Mucosa of stomach (tissue), 1 donor: ENCODE results near the gene ITK.

ENCODE experiments used
- H3K27me3 ChIP-seq: one replicate; pipeline ENCODE4 v1.7.0; 2013; ENCODE audit warnings: mild to moderate bottlenecking, low read length; ENCODE audit not compliant: control insufficient read depth, insufficient read depth
- H3K36me3 ChIP-seq: one replicate; pipeline ENCODE4 v1.7.0; 2013; ENCODE audit warnings: low read length; ENCODE audit not compliant: control insufficient read depth, insufficient read depth
- H3K4me1 ChIP-seq: one replicate; pipeline ENCODE4 v1.7.0; 2013; ENCODE audit warnings: mild to moderate bottlenecking, low read length; ENCODE audit not compliant: control insufficient read depth, insufficient read depth
- H3K4me3 ChIP-seq: one replicate; pipeline ENCODE4 v1.7.0; 2013; ENCODE audit warnings: low read length
- H3K9ac ChIP-seq: one replicate; pipeline ENCODE4 v1.7.0; 2013; ENCODE audit warnings: mild to moderate bottlenecking, low read length, moderate library complexity
- H3K9me3 ChIP-seq: one replicate; pipeline ENCODE4 v1.7.0; 2013; ENCODE audit warnings: mild to moderate bottlenecking, low read length, moderate library complexity; ENCODE audit not compliant: control insufficient read depth
- donor health status: Pancreatic carcinoma.

ITK gene

GRCh38 chr5:157266286-157267007 is 85.8 kb downstream of the ITK start:
- no peaks in the 10 kb centered on the region for H3K9me3 ChIP-seq
- H3K36me3 ChIP-seq = no peaks in the 10 kb centered on the region
- no peak overlapping the region for H3K4me3 ChIP-seq
- peak overlapping the region; percentile 51 for H3K9ac ChIP-seq
- peaks cover 10% of the 10 kb centered on the region for H3K4me1 ChIP-seq
- peaks cover 13% of the 10 kb centered on the region for H3K27me3 ChIP-seq

- Histone ChIP-seq H3K4me3 (no peak overlapping the region), H3K9ac (peak overlapping the region; percentile 51), H3K27me3 (peaks cover 13% of the 10 kb centered on the region), H3K36me3 (no peaks in the 10 kb centered on the region), H3K9me3 (no peaks in the 10 kb centered on the region), H3K4me1 (peaks cover 10% of the 10 kb centered on the region)
Measured at GRCh38 chr5:157267025-157267424, 86.4 kb downstream of the ITK start.

GRCh38 chr5:157267761-157268480 is 87.3 kb downstream of the ITK start:
- H3K9ac ChIP-seq = no peak overlapping the region
- H3K9me3 ChIP-seq = no peaks in the 10 kb centered on the region
- peaks cover 10% of the 10 kb centered on the region for H3K4me1 ChIP-seq
- H3K4me3 ChIP-seq = no peak overlapping the region
- H3K27me3 ChIP-seq = peaks cover 13% of the 10 kb centered on the region
- no peaks in the 10 kb centered on the region for H3K36me3 ChIP-seq

- no peak overlapping the region for H3K9ac ChIP-seq
- no peaks in the 10 kb centered on the region for H3K36me3 ChIP-seq
- H3K4me1 ChIP-seq = peaks cover 10% of the 10 kb centered on the region
- H3K27me3 ChIP-seq = peaks cover 13% of the 10 kb centered on the region
- H3K9me3 ChIP-seq = no peaks in the 10 kb centered on the region
- no peak overlapping the region for H3K4me3 ChIP-seq
Measured at GRCh38 chr5:157269165-157269671, 88.6 kb downstream of the ITK start.

DNA sequence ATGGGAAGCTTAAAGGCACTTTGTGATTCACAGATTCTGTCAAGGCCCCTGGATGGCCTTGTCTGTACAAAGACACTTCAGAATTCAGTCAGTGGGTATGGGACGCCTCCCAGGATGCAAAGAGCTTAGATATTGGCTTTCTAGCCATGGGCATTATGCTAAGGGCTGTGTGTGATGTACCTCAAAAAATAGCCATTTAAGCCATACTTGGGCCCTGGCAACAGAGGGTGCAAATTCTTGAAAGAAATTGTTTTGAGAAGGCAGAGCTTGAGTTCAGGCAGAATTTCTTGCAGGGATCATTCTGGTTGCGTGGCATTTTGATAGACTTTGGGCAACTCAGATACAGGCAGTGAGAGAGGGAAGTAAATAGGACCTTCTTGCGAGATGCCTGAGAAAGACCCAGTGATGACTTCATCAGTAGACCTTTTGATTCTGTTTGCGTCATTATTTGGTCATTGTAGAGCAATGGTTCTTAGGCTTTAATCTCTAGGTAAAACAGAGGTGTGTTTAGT is 89.2 kb downstream of the ITK start:
- Histone ChIP-seq H3K4me1 (peaks cover 10% of the 10 kb centered on the region), H3K4me3 (no peak overlapping the region), H3K9me3 (no peaks in the 10 kb centered on the region), H3K9ac (no peak overlapping the region), H3K36me3 (no peaks in the 10 kb centered on the region), H3K27me3 (peaks cover 13% of the 10 kb centered on the region)

DNA sequence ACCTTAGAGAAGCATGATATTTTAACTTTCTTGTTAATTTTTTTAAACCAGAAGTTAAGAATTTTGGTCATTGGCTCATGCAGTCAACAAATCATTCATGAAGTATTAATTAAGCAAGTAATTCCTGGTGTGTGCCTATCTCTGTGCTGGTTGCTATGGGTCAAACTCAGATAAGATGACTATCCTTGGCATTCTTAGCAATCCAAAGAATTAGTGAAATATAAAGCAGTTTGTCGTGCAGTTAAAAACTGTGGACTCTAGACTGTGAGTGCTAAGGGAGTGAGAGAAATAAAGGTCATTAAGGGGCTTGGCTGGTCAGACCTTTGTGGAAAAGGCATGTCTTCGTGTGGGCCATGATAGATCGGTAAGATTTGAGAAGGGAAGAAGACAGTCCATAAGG is 90.1 kb downstream of the ITK start:
- Histone ChIP-seq H3K9ac (no peak overlapping the region), H3K4me1 (peaks cover 5% of the 10 kb centered on the region), H3K36me3 (no peaks in the 10 kb centered on the region), H3K27me3 (peaks cover 13% of the 10 kb centered on the region), H3K9me3 (no peaks in the 10 kb centered on the region), H3K4me3 (no peak overlapping the region)

GRCh38 chr5:157271740-157272271 is 91.2 kb downstream of the ITK start:
- H3K4me1 ChIP-seq = peaks cover under 1% of the 10 kb centered on the region
- no peak overlapping the region for H3K9ac ChIP-seq
- H3K27me3 ChIP-seq = peaks cover 8% of the 10 kb centered on the region
- H3K9me3 ChIP-seq = no peaks in the 10 kb centered on the region
- no peak overlapping the region for H3K4me3 ChIP-seq
- no peaks in the 10 kb centered on the region for H3K36me3 ChIP-seq

GRCh38 chr5:157273131-157273556 is 92.5 kb downstream of the ITK start:
- no peaks in the 10 kb centered on the region for H3K9me3 ChIP-seq
- H3K4me3 ChIP-seq = no peak overlapping the region
- H3K27me3 ChIP-seq = no peaks in the 10 kb centered on the region
- H3K4me1 ChIP-seq = no peaks in the 10 kb centered on the region
- no peak overlapping the region for H3K9ac ChIP-seq
- H3K36me3 ChIP-seq = no peaks in the 10 kb centered on the region

DNA sequence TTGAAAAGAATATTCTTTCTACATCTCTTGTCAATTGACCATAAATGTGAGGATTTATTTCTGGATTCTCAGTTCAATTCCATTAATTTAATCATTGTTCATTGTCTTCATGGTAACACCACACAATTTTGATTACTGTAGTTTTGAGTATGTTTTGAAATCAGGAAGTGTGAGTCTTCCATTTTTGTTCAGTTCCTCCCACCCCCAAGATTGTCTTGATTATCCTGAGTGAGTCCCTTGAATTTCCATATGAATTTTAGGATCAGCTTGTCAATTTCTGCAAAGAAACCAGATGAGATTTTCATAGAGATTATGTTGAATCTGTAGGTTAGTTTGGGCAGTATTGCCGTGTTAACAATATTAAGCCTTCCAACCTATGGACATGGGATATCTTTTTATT is 94.8 kb downstream of the ITK start:
- no peaks in the 10 kb centered on the region for H3K27me3 ChIP-seq
- no peaks in the 10 kb centered on the region for H3K36me3 ChIP-seq
- H3K4me1 ChIP-seq = no peaks in the 10 kb centered on the region
- H3K4me3 ChIP-seq = no peak overlapping the region
- H3K9ac ChIP-seq = no peak overlapping the region
- H3K9me3 ChIP-seq = no peaks in the 10 kb centered on the region

DNA sequence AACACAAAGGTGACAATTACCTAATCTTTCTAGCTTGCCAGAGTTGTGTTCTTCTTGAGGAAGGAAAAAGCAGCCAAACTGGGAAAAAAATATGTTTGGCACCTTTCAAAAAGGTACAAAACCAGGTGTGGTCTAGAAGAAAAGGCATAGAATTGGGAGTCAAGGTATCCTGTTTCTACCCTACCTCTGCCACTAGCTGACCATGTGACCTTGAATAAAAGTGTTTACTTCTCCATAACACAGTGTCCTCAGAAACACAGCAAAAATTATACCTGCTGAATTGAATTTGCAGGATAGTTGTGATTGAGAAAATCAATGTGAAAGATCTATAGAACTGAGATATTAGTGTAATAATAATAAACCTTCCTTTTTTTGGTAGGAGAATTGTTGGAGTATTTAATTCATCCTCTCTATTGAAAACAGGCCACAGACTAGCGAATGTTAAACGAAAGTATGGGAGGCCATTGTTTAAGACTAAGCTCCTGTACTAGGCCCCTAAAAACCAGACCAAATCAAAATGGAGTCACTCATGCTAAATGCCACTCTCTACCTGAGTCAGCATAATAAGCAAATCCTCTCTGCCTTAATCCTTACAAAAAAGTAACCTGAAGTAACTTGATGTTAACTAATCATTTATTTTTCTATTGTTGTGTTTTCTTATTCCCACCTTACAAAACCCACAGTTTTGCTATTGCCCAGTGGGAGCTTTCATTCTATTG is 97.8 kb downstream of the ITK start:
- Histone ChIP-seq H3K4me1 (no peaks in the 10 kb centered on the region), H3K4me3 (no peak overlapping the region), H3K9ac (no peak overlapping the region), H3K9me3 (no peaks in the 10 kb centered on the region), H3K27me3 (no peaks in the 10 kb centered on the region), H3K36me3 (no peaks in the 10 kb centered on the region)

DNA sequence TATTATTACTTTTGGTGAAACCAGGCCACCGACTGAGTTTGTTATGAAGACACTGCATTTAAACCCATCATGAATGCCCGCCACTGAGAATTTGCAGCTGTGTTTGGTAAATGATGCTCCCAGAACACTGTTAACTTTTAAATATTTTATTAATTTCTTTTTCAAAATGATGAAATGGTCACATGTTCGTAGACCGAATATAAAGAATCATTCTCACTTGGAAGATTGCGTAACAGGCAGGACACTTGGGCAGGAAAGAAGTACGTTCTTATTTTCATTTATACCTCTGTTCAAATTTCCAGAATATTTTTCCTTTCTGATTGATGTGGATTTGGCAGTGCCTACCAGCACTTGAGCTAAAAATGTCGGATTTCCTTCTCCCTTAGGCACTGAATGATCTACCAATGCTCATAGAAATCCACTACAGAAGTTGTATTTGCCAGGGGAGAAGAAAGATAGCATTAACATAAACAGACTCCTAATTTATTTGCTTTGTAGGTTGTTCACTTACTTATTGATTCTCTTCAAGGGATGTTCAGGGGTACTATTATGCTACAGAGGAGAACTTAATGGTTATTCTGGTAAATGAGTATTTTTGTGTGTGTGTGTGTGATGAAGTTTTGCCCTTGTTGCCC is 99.1 kb downstream of the ITK start:
- Histone ChIP-seq H3K4me3 (no peak overlapping the region), H3K27me3 (no peaks in the 10 kb centered on the region), H3K36me3 (no peaks in the 10 kb centered on the region), H3K9ac (no peak overlapping the region), H3K9me3 (no peaks in the 10 kb centered on the region), H3K4me1 (no peaks in the 10 kb centered on the region)
